ENCODE measurements around the gene F12.

- TF ChIP-seq EZH2 (IDR thresholded peaks at IDR 0.05; ENCODE audit: low read length, missing control alignments) (no peak), CTCF (conservative IDR thresholded peaks at IDR 0.05 in 1 of 2, IDR thresholded peaks at IDR 0.05 in 1 of 2; ENCODE audit: low read depth in 1 of 2, low read length in 2 of 2) (no peak)
Observed at GRCh38 chr5:177389241-177390169, 19.9 kb downstream of the F12 start.

Measured in fibroblast of lung (primary cell).